AG20443 (cell line): ENCODE measurements around the gene ARHGEF17.
A peak's percentile ranks its signal among the peaks of the same experiment; 100 is the strongest.

Experiments
- DNase-seq: peaks from one replicate; pipeline ENCODE4 v3.0.0; 2012; ENCODE audit warnings: low spot score, mixed read lengths

Gene ARHGEF17

GRCh38 chr11:73358071-73358470 lies 50.0 kb downstream of the ARHGEF17 start:
- no peak for DNase-seq

DNA sequence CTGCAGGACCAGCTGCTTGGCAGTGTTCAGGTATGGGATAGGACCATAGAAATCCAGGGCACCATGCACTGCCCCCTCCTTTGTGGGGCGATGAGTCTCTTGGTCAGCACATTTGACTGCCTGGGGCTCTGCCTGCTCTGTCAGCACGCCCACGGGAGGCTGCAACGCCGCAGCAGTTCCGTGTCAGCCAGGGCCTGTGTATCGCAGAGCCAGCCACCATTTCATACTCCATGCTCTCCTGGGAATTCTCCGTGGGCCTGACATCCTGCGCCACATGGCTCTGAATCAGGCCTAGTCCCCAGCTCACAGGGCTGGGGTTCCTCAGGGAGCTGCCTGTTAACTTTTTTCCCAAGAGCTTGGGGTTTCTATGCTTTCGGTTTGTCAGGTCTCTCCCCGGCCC lies 51.3 kb downstream of the ARHGEF17 start:
- DNase-seq: no peak

DNA sequence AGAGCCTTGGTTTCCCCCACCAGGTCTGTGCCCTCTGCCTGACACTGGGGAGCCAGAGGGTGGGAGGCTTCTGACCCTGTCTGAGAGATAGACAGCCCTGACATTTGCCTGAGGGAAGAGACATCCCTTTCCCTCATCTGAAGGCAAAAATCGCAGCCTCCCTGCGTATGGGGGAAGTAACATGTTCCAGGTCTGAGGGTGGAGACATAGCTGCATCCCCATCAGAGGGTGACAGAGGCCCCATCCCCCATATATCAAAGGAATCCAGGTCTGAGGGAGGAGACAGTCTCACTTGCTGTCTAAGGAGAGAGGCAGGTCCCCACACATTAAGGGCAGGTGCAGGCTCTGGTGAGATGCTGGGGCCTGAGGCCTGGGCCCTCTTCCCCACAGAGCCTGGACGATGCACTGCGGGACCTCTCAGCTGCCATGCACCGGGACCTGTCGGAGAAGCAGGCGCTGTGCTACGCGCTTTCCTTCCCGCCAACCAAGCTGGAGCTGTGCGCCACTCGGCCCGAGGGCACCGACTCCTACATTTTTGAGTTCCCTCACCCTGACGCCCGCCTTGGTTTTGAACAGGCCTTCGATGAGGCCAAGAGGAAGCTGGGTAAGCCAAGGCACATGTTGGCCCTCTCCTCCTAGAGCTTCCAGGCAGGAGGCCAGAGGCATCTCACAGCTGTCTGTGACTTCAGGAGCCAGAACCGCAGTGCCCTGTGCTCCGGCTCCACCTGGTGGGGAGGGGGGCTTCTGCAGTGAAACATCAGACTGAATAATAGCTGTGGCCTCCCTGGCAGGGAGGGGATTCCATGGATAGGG lies 52.1 kb downstream of the ARHGEF17 start:
- DNase-seq: no peak

GRCh38 chr11:73360743-73361369 lies 52.8 kb downstream of the ARHGEF17 start:
- DNase-seq: no peak

DNA sequence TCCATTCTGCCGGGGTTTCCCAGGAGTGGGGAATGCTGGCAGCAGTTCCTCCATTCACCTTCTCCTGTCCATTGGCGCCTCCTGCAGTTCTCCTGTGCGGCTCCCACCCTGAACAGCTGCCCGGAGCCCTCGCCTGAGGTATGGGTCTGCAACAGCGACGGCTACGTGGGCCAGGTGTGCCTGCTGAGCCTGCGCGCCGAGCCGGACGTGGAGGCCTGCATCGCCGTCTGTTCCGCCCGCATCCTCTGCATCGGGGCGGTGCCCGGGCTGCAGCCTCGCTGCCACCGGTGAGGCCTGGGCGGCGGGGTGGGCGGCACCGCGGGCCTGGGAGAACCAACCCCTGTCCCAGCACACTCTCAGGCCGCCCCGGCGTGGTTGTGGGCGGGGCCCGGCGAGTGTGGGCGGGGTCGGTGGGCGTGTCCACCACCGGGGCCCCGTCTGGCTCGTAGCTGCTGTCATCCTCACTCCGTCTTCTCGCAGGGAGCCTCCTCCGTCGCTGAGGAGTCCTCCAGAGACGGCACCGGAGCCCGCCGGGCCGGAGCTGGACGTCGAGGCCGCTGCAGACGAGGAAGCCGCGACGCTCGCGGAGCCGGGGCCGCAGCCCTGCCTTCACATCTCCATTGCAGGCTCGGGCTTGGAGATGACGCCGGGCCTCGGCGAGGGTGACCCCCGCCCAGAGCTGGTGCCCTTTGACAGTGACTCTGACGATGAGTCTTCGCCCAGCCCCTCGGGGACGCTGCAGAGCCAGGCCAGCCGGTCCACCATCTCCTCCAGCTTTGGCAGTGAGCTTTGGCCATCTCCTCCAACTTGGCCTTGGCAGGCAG lies 54.1 kb downstream of the ARHGEF17 start:
- DNase-seq: peak; percentile 39

- no peak for DNase-seq
Observed at GRCh38 chr11:73363147-73363546, 55.1 kb downstream of the ARHGEF17 start.

GRCh38 chr11:73365352-73366264 lies 57.5 kb downstream of the ARHGEF17 start:
- DNase-seq: no peak

DNA sequence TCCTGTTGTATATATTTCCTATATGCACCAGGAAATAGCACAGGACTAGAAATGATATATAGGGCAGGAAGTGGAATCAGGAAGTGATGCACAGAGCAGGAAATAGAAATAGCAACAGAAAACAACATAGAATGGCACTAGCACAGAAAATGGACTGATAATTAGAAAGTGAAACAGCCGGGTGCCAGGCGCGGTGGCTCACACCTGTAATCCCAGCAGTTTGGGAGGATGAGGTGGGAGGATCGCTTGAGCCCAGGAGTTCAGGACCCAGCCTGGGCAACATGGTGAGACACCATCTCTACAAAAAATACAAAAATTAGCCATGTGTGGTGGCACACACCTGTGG lies 58.2 kb downstream of the ARHGEF17 start:
- DNase-seq: no peak

GRCh38 chr11:73366953-73367352 lies 58.9 kb downstream of the ARHGEF17 start:
- no peak for DNase-seq

DNA sequence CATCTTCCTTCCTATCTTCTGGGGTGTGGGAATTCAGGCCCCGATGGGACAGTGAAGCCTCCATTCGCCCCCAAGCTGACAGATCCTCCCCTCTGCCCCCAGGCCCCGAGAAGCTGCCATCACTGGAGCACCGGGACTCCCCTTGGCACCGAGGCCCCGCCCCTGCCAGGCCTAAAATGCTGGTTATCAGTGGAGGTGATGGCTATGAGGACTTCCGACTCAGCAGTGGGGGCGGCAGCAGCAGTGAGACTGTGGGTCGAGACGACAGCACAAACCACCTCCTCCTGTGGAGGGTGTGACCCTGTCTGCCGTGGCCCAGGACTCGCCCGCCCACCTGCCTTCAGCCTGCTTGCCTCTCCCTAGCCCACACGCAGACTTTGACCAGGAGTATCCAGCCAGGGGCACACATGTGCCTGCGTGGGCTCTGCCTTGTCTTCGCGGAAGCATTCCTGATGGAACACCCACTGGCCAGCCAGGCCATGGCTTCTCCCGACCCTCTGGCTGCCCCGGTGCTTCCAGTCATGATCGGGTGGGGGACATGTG lies 59.5 kb downstream of the ARHGEF17 start:
- no peak for DNase-seq

DNA sequence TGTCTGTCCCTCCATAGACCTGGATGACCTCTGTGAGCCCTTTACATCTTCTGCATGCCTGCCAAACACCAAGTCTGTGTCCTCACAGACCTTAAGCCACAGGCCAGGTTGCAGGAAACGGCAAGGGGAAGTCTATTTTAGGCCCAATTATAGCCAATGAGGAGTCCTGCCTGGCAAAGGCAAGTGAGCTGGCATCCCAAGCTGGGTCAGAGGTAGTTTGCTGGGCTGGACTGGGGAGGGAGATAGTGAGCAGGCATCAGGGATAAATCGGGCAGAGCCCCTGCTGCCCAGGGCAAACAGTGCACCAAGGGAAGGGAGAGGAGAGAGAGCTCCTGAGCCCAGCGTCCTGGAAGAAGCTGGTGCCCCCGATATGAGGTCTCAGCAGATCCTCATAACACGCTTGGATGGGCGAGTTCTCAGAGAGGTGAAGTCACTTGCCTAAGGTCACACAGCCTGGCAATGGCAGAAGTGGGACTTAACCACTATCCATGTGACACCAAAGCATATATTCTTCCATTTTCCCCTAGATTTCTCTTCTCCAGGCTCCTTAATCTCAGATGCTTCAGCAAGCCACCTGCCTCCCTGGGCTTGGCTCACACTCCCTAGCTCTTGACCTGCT lies 64.4 kb downstream of the ARHGEF17 start:
- DNase-seq: peak; percentile 44

DNA sequence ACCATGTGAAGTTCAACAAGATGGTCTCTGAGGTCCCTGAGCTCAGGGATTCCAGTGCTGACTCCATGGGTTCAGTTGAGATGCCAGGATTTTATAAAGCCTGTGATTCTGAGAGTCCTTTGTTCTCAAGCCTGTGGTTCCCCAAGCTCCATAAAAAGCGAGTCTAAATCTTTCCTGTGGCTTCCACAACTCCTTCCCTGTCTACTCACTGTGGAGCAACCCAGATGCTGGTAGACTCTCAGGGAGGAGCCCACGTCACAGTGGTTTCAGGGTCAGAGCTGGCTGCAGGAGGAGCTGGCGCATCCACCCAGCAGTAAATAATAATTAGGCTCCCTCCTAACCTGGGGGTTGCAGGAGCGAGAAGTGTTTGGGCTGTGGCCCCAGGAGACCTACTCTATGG lies 66.1 kb downstream of the ARHGEF17 start:
- no peak for DNase-seq

DNA sequence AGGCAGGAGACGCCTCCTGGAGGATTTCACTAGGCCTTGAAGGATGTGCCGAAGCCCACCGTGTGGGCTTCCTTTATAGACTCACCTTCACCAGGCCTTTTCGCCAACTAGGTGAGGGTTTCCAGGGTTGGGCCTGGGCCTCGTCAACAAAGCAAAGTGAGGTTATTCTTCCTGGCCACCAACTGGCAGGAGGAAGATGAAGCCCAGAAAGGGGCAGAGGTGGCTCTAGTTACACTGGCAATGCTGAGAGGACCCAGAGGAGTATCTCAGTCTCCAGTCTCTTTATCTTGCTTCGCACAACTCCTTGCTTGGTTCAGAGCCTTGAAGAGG lies 67.7 kb downstream of the ARHGEF17 start:
- no peak for DNase-seq

DNA sequence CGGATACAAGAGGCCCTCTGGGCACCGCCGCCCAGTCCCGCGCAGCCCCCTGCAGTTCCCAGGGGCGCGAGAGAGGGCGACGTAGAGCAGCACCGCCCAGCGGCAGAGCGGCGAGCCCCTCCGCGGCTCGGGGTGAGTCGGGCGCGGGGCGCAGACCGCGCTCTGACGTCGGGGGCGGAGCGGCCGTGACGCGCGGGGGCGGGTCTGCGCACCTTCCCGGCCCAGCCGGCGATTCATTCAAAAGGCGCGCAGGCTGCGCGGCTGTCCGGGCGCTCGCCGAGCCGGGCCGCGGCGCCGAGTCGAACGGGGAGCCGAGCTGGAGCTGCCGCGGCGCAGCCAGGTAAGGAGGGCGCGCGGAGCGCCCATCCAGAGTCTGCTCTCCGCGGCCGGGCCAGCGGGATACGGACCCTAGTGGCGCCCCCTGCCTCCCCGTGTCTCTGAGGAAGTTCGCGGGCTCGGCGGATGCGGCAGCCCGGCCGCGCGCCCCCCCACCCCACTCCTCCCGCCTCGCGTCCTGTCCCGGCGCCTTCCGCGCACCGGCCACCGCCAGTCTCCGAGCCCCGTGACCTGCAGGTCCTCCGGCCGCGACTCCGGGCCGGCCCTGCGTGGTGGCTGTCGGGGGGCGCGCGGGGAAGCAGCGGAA lies 68.2 kb downstream of the ARHGEF17 start, which contains the start of gene RELT:
Gene RELT (plus strand): TSS at position 240 of the 643 bp plus-strand sequence. CDS start 12,738 bp downstream, outside the sequence.
- DNase-seq: peak; percentile 99

- DNase-seq: peak; percentile 87
Observed at GRCh38 chr11:73376803-73377629, 68.9 kb downstream of the ARHGEF17 start.

DNA sequence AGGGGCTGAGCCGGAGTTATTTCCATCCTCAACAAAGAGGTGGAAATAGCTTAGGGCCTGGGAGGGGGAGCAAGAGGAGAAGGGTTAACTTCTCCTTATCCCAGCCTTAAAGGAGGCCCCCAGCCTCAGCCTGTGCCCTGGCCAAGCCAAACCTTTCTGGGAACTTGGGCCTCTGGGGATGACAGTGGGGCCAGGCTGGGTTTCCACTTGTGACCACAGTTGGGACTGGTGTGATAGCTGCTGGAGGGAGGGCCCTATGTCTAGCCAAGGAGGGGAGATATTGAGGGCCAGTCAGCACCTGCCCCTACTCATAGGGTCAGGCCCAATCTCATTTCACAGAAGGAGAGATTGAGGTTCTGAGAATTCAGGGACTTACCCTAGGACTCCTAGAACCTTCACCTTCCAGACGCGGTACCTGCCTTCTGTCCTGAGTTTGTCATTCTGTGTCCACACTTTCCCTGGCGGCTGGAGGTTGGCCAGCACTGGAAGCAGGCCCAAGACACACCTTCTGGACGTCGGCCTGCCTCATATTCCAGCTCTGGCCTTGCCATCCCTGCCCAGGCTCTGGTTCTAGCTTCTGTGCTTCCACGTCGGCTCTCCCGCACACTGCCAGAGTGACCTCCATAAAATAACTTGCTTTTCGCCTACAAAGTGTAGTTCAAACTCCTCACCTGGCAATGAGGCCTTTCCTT lies 71.3 kb downstream of the ARHGEF17 start:
- DNase-seq: no peak

DNA sequence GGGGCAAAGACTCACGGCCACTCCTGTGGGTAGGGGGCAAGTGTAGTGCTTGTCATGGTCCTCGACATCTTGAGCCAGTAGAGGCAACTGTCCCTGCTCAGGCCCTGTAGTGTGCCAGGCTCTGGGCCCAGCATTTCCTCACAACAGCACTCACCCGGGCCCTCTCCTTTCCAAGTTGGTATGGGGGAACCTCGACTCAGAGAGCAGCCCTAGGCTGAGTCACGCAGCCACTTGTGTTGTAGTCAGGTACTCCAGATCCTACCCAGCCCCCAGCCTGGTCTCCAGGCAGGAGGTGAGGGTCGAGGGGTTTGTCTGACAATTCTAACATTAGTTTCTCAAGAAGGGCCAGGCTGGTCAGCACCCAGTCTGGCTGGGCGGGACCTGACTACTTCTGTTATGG lies 72.3 kb downstream of the ARHGEF17 start:
- no peak for DNase-seq

DNA sequence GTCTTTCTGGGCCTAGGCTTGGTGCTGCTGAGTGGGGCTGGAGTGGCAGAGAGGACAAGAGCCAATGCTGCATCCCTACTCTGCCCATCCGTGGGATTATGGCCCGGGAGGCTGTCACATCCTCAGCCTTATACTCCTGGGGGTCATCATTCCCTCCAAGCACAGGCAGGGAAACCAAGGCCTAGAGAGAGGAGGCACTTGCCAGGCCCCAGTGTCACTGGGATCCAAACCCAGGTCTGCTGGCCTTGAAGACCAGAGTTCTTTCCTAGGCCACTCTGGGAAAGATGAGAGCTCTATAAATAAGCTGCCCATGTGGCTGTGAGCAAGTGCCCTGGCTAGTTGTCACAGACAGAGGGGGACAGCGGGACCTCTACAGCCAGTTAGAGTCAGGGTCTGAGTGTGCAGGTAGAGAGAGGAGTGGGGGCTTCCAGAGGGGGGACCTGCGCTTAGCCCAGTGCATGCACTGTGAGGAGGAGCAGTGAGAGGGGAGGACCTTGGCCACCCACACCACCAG lies 72.9 kb downstream of the ARHGEF17 start:
- no peak for DNase-seq

DNA sequence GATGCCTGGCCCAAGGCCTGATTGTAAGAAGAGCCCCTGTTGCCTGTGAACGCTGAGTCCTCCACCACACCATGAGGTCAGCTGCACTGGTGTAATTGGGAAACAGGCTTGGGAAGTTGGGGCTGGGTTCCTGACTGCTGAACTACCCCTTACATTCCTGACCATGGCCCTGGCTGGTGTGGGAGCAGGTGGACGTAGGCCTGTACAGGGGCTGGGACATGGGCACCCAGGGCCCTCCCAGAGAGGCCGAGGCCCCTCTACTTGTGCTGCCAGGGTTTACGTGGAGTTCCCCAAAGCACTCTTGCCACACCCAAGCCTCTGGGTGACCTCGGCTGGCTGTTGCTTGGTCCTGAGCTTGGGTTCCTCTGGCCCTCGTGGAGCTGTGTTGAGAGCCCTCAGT lies 73.5 kb downstream of the ARHGEF17 start:
- DNase-seq: no peak
